22Rv1 (cell line): ENCODE measurements around the gene IL3.

Experiments used
- CTCF ChIP-seq: fragments of 450-650 bp; IDR thresholded peaks from 2 replicates; pipeline ENCODE4 v1.5.1; 2017; ENCODE audit warnings: mild to moderate bottlenecking
- ZFX ChIP-seq: fragments of 450-650 bp; IDR thresholded peaks from 2 replicates; pipeline ENCODE4 v1.6.1; 2017; ENCODE audit warnings: antibody characterized with exemption, borderline replicate concordance

GRCh38 chr5:132022737-132023136 is 37.7 kb upstream of the IL3 start:
- TF ChIP-seq CTCF, result no peak
- no peak for TF ChIP-seq ZFX
